ENCODE data around the gene WASF3. TPM values are rescaled to one million over a fixed set of nuclear protein-coding genes. Genes with fewer than 3 reads are reported as not detected.
"Not testable (repeated sequence)": the region's sequence is repeated elsewhere in the genome, so short reads cannot be mapped to it uniquely, and the experiment has no call there.

The WASF3 gene
- total RNA-seq, 1 donor from 2014 or later: 0.30 TPM

DNA sequence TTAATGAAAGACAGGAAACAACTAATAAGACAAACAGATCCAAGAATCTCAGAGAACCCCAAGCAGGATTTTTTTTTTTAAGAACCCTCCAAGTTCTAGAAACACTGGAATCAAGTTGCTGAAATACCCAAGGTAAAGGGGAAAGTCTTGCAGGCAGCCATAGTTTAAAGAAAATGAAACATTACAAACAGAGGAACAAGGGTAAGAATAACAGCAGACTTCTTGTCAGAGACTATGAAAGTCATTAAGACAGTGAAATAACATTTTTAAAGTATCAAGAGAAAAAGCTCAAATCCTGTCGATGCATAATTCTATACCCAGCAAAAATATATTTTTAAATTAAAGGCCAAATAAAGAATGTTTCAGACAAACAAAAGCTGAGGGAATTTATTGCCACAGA is 67.1 kb downstream of the WASF3 start:
- intact Hi-C loops (cut with micrococcal nuclease): no loop called here

DNA sequence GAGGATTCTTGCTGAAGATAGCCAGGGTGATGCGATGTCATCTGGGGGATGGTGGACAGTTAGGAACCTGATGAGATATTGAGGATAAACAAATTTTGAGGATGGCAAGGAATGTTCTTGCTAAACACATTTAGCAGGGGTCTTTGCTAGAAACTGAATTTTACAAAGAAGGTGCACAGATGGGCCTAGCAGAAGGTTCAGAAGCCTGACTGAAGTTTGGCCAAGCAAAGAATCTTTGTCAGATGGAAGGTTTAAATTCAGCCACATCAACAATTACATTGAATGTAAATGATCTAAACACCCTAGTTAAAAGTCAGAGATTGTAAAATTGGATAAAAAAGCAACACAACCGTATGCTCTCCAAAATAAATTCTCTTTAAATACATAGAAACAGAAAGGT is 68.8 kb downstream of the WASF3 start:
- intact Hi-C loops (cut with micrococcal nuclease): no loop called here

DNA sequence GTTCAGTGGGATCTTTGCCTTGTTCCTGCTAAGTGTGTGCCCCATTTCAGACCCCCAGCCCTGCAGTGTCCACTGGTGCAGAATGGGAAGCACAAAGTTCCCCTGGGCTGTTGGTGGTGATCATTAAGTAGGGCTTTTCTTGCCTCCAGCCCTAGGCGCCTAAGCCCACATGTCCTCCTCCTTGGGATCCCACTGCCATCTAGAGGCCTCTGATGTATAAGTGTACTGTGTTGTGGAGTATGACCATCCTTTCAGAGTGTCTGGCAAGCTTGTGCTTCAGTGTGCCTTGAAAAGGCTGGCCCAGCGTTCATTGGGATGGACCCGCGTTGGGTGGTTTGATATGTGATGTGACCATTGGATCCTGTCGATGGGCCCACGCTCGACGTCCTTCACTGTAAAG is 71.2 kb downstream of the WASF3 start:
- intact Hi-C loops (cut with micrococcal nuclease): no loop called here

DNA sequence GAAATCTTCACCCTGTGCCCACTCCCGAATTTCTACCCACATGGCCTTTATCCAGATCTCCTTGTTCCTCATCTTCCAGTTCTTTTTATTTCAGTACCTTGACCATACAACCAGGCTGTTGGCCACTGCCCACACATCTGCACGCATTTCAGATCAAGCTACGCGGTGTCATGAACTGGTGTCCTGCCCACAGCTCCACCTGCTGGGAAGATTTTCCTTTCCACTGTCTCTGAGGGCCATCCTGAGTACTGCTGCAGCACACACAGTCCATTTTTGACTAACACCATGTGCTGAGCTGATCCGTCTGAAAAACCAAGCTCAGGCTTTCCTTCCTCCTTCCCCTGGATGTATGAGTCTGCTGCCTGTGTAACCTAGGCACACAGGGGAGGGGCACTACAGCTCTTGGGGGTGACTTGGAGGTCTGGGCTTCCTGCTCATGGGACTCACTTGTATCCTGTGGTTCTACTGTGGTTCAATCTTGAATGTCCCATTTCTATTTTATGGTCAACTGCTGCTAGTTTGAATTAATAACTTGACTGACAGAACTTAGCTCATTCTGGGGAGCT is 71.9 kb downstream of the WASF3 start:
- intact Hi-C loops (cut with micrococcal nuclease): no loop called here

DNA sequence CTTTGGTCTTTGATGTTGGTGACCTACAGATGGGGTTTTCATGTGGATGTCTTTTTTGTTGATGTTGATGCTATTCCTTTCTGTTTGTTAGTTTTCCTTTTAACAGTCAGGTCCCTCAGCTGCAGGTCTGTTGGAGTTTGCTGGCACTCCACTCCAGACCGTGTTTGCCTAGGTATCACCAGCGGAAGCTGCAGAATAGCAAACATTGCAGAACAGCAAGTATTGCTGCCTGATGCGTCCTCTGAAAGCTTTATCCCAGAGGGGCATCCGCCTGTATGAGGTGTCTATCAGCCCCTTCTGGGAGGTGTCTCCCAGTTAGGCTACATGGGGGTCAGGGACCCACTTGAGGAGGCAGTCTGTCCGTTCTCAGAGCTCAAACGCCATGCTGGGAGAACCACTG is 78.2 kb downstream of the WASF3 start:
- intact Hi-C loops (cut with micrococcal nuclease): not testable (repeated sequence)

DNA sequence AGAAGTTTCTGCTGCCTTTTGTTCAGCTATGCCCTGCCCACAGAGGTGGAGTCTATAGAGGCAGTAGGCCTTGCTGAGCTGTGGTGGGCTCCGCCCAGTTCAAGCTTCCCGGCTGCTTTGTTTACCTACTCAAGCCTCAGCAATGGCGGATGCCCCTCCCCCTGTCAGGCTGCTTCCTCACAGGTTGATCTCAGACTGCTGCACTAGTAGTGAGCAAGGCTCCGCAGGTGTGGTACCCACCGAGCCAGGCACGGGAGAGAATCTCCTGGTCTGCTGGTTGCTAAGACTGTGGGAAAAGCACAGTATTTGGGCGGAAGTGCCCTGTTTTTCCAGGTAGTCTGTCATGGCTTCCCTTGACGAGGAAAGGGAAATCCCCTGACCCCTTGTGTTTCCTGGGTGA is 78.6 kb downstream of the WASF3 start:
- intact Hi-C loops (cut with micrococcal nuclease): not testable (repeated sequence)

DNA sequence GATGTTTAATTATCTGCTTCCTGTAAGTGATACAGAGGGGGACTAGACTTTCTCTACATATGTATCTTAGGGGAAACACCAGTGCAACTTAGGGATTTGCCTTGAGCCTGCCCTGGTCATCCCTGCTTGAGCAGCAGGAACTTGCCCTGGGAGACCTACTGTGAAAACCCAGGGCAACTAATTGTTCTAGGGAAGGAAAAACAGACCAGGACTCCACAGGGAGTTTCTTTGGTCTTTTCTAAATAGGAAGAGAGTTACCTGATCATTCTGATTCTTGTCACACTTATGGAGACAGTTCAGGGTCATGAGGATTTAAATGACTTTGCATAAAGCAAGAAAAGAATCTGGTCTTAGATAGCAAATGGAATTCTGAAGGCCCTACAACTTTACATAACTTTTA is 89.1 kb downstream of the WASF3 start:
- intact Hi-C loops (cut with micrococcal nuclease): no loop called here

DNA sequence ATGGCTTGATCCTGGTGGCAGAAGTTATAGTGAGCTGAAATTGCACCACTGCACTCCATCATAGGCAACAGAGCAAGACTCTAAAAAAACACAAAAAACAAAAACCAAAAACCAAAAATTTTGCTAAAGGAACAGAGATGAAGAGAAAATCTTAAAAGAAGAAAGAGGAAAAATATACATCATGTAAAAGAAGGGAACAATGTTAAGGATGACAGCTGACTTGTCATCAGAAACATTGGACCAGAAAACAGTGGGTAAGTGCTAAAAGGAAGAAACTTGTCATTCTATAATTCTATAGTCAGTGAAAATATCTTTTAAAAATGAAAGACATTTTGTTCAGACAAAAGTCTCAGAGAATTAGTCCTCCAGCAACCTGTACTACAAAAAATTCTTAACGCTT is 93.8 kb downstream of the WASF3 start:
- intact Hi-C loops (cut with micrococcal nuclease): no loop called here

DNA sequence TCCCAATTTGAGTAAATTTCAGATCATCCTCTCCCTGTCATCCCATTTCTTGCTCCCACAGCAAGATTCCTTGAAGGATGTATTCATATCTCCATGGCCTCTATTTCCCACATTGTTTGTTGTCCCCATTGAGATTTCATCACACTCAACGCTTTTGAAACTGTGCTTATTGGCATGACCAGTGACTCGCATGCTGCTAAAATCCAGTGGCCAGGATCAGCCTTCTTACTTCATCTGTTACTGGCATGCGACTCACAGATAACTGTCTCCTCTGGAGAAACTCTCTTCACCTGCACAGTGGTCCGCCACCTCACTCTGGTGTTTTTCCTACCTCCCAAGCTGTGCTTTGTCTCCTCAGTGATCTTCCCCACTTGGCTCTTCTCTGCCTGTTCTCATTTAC is 95.8 kb downstream of the WASF3 start:
- intact Hi-C loops (cut with micrococcal nuclease): no loop called here

DNA sequence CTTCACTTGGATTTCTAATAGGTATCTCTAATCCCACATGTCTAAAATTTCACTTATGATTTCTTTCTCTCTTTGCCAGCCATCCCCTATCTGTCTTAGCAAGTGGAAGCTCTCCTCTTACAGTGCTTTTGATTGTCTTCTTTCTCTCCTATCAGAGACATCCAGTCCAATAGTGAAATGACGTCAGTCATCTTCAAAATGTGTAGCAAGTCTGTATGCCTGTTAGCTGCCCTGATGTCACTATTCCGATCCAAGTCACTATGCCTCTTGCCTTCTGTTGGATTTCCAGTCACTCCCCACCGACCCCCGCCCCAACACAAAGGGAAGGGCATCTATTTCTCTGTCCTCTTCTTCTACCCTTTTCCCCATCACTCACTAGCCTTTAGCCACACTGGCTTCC is 96.4 kb downstream of the WASF3 start:
- intact Hi-C loops (cut with micrococcal nuclease): no loop called here

DNA sequence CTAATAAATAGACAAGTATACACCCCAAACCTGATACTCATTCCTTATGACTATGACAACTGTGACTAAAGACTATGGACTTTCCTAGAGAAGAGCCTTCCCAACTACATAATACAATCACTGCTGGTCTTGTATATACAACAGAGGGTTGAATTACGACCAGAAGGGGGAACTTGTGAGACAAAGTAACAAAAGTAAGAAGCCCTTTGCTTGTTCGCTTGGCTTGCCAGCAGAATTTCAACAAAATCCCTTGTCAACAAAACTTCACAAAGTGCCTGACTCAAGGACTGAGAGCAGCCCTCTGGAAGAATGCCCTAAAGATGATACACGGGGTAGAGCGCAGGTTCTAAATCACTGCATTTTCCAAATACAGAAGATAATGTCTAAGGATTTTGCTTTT is 99.4 kb downstream of the WASF3 start:
- intact Hi-C loops (cut with micrococcal nuclease): no loop called here

DNA sequence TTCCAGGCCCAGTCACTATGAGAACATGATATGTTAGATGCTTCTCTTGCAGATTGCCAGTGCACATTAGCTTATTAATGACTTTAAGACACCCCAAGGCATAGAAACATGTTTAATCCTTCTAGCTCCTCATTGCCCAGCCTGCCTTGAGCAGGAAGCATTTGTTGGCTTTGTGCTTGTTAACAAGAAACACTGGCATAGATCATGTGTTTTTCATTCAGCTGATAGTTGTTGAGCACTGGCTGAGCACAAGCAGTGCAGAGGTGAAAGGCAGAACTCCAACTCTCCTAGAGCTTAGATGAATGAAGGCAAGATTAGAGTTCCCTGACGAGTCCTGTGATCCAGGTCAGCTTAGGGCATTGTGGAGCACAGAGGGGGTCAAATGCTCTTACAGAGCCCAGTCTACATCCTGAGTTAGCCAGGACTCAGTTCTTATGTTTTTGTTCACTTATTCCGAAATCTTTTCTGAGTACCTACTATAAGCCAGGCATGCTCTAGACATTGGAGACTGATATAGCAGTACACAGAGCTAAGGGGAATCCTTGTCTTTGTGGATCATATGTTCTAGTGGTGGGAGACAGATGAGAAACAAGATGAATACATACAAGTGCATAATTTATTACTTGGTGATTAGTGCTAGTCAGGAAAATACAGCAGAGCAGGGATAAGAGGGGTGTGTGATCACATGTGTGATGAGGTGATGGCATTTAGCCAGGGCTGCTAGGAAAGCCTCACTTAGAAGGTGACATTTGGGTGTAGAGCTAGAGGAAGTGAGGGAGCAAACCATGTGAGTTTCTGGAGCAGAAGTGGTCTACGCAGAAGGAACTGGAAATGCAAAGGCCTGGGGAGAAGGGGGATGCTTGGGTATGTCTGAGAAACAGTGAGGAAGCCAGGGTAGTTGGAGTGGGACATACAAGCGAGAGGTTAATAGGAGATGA is 101.2 kb downstream of the WASF3 start:
- intact Hi-C loops (cut with micrococcal nuclease): no loop called here

DNA sequence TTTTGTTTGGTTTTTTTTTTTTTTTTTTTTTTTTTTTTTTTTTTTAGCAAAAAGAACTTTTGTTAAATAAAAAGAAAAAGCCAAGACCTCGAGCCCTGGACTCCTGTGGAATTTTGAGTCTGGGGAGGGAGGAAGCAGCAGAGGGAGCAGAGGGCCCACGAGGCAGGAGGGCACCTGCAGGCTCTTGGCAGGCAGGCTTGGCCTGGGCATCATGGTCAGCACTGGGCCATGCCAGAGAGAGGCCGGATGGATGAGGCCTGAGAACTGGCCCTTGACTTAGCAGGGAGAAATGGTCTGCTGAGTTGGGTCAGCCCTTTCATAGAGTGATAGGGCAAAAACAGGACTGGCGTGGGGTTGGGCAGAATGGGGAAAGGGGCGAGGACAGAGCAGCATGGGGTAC is 102.7 kb downstream of the WASF3 start:
- intact Hi-C loops (cut with micrococcal nuclease): no loop called here

DNA sequence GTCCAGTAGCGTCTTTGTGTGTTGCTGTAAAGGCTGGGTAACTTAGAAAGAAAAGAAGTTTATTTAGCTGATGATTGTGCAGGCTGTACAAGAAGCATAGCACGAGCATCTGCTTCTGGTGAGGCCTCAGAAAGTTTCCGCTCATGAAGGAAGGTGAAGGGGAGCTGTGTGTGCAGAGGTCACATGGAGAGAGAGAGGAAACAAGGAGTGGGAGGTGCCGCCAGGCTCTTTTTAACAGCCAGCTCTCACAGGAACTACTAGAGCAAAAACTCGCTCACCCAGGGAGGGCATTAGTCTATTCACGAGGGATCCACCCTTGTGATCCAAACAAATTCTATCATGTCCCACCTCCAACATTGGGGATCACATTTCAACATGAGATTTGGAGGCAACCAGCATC is 103.3 kb downstream of the WASF3 start:
- intact Hi-C loops (cut with micrococcal nuclease): no loop called here

DNA sequence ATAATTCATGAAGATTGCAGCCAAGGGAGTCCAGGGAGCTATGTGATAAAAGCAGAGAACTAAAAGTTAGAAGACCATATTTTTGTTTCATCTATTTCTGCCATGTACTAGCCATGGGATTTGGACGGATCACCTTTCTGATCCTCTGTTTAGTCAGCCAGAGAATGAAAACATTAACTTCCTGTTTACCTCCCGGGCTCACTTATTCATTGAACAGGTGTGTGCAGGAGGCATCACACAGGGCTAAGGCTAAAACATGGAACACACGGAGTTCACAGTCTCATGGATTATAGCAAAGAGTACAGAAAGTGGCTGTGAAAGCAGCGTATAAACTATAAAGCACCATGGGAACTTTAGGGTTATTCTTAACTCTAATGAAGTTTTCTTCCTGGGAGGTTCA is 106.3 kb downstream of the WASF3 start:
- intact Hi-C loops (cut with micrococcal nuclease): no loop called here

DNA sequence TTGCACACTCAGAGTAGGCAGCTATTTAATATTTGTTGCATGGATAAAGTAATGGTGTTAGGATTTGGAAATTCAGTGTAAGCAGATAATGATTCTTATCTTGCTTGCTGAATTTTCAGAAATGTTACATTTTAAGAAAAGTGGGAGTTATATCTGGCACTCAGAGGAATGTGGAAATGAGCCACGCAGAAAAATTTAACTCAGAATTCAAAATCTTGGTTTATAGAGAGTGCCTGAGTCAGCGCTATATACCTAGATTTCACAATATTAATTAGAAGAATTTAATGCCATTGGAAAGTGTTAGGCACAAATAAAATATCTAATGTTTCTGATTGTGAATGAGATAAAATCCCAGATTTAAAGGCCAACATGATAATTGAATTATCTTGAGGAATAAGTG is 106.8 kb downstream of the WASF3 start:
- intact Hi-C loops (cut with micrococcal nuclease): no loop called here

DNA sequence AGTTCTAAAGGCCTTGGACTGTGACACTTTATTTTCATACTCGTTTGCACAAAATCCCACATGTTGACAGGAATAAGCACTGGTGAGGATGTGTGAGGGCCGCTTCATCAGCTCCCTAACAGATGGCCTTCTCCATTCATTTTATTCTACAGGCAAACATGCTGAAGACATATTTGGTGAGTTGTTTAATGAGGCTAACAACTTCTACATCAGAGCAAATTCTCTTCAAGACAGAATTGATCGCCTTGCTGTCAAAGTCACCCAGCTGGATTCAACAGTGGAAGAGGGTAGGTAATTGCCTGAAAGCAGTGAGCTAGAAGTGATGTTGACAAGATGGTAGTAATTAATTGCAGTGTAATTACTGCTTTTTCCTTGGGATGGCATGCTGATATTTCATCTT is 107.4 kb downstream of the WASF3 start:
- intact Hi-C loops (cut with micrococcal nuclease): no loop called here

DNA sequence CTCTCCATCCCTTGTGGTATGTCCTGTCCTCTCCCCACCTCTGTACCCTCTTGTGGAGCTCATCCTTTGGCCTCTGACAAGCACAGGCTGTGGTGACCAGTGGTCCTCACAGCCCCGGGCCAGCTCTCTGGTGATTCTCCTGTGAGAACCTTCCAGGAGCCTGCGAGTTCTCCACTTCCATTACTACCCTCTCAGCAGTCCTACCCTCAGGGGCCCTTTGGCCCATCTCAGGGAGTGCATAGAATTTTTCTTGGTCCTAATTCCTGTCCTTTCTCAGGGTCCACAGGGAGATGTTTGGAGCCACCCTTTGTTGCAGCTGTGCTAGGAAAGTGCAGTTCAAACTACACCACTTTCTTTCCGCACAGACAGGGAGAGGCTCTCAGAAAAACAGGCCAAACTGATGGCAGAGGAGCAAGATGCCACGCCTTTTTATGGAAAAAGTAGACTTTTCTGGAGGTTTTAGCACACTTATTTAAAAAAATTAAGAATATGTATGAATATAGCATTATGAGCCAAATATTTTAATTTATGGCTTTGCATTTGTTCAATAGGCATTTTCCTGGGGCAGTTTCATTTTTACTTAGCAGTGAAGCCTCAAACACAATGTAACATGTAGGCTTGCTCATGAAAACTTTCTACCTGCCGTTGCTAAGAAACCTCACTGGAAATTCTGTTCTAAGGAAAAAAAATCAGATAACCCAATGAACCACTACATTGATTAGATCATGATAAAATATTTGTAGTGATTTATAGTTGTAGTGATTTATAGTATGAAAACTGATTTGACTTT is 111.1 kb downstream of the WASF3 start:
- intact Hi-C loops (cut with micrococcal nuclease): no loop called here

DNA sequence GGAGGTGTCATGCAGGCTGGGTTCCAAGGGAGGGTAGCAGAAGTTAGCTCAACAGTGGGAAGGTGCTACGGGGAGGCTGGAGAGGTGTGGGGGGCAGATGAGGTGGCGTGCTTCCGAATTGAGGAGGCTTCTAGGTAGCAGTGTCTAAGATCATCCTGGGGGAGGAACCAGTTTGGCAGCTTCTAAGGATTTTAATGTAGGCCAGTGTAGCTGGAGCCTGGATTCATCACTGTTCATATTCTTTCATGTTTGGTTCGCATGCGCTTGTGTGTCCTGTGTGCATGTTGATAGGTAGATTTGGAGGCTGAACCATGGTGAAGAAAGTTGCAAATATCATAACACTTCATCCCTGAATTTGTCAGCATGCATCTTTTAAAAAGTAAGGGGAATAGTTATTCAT is 116.4 kb downstream of the WASF3 start:
- intact Hi-C loops (cut with micrococcal nuclease): no loop called here

DNA sequence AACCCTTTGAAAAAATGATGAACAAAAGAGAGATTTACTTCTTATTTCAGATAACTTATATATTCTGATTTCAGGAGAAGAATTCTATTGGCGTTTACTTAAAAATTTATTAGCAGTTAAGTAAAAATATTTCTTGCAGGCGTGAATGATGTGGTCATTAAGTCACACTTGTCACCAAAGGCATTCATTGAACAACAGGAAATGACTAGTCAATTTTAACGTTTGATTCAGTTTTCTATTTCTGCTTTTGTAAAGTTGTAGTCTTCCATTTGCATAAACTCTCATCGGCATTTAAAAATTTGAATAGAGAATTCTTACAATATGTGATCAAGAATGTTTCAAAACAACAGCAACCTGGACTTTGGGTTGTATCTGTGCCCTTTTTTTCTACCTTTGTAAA is 119.7 kb downstream of the WASF3 start:
- intact Hi-C loops (cut with micrococcal nuclease): no loop called here

DNA sequence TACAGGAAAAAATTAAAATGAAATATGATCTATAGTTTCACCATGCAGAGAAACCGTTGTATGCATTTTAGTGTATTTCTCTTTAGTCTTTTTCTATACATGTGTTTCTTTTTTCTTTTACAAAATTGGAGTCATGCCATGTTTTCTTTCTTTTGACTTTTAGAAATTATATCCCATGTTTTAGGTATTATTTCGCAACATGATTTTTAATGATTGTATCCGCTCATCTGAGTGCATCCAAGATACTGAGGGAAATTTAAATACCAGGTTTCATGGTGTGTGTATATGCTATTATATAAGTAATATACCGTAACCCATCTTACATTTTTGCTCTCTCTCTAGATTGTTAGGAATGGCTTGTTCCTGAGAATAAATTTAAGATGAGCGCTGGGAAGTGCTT is 120.8 kb downstream of the WASF3 start:
- intact Hi-C loops (cut with micrococcal nuclease): no loop called here

DNA sequence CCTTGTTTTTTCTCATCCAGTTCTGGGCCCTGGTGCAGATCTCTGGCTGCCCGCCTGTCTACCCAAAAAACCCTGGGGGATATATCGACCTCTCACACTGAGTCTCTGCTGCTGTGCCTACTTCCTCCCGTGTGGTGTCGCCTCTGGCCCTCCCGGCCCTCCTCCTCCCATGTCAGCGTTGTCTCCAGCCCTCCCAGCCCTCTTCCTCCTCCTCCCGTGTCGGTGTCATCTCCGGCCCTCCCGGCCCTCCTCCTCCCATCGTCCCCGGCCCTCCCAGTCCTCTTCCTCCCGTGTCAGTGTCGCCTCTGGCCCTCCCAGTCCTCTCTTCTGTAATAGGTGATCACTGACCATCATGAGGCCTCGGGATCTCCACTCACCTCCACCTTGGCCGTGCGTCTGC is 121.3 kb downstream of the WASF3 start:
- intact Hi-C loops (cut with micrococcal nuclease): no loop called here

Measured in T-helper 2 cell treated with Interferon-gamma antibody and Interleukin-4, amounts not matched to agents 100 ng/mL and 5 ng/mL, for 36 hours (primary cell).